H9 (cell line): Measurements from ENCODE around the gene PRRG3. TPM values are rescaled to one million over a fixed set of nuclear protein-coding genes. Genes with fewer than 3 reads are reported as not detected.

Experiments used
- DNase-seq: peaks from one replicate; pipeline ENCODE4 v3.0.0-alpha.2; 2017
- H2AFZ ChIP-seq: one replicate; pipeline ENCODE4 v1.6.1; 2013; ENCODE audit warnings: mild to moderate bottlenecking, low read length, control low read depth, moderate library complexity
- H2AK5ac ChIP-seq: 2 replicates; pipeline ENCODE4 v1.6.1; 2013; ENCODE audit warnings: low read length, control low read depth, mixed read lengths; ENCODE audit not compliant: insufficient read length
- H2BK120ac ChIP-seq: one replicate; pipeline ENCODE4 v1.6.1; 2013; ENCODE audit warnings: low read depth, mild to moderate bottlenecking, low read length, control low read depth, inconsistent platforms; ENCODE audit not compliant: poor library complexity, severe bottlenecking
- H2BK12ac ChIP-seq: 2 replicates; pipeline ENCODE4 v1.6.1; 2013; ENCODE audit warnings: low read length, control low read depth, mixed read lengths, low read depth; ENCODE audit not compliant: insufficient read length
- H2BK15ac ChIP-seq: 2 replicates; pipeline ENCODE4 v1.6.1; 2013; ENCODE audit warnings: low read depth, low read length, control low read depth
- H2BK20ac ChIP-seq: one replicate; pipeline ENCODE4 v1.6.1; 2013; ENCODE audit warnings: low read depth, mild to moderate bottlenecking, low read length, control low read depth, inconsistent platforms; ENCODE audit not compliant: poor library complexity, severe bottlenecking
- H2BK5ac ChIP-seq: 2 replicates; pipeline ENCODE4 v1.6.1; 2013; ENCODE audit warnings: low read length, control low read depth, mixed read lengths; ENCODE audit not compliant: insufficient read length
- H3K14ac ChIP-seq: 2 replicates; pipeline ENCODE4 v1.6.1; 2013; ENCODE audit warnings: low read length, control low read depth; ENCODE audit not compliant: insufficient read depth
- H3K18ac ChIP-seq: 2 replicates; pipeline ENCODE4 v1.6.1; 2013; ENCODE audit warnings: low read depth, mild to moderate bottlenecking, mixed read lengths, low read length, control low read depth; ENCODE audit not compliant: insufficient read length
- H3K23ac ChIP-seq: 2 replicates; pipeline ENCODE4 v1.6.1; 2013; ENCODE audit warnings: low read length, control low read depth, mixed read lengths, low read depth; ENCODE audit not compliant: insufficient read length
- H3K23me2 ChIP-seq: 2 replicates; pipeline ENCODE4 v1.6.1; 2013; ENCODE audit warnings: low read depth, mild to moderate bottlenecking, mixed read lengths, low read length, control low read depth; ENCODE audit not compliant: insufficient read length, poor library complexity, severe bottlenecking
- H3K27ac ChIP-seq: 2 replicates; pipeline ENCODE4 v1.5.1; 2013; ENCODE audit warnings: low read length, control low read depth, mixed read lengths, low read depth; ENCODE audit not compliant: insufficient read length
- H3K27me3 ChIP-seq: 2 replicates; pipeline ENCODE4 v1.6.1; 2013; ENCODE audit warnings: low read length, control low read depth, inconsistent platforms; ENCODE audit not compliant: insufficient read depth
- H3K4ac ChIP-seq: 2 replicates; pipeline ENCODE4 v1.6.1; 2013; ENCODE audit warnings: low read depth, mild to moderate bottlenecking, control low read depth, inconsistent platforms, low read length, moderate library complexity
- H3K4me1 ChIP-seq: 2 replicates; pipeline ENCODE4 v1.6.1; 2013; ENCODE audit warnings: low read length, control low read depth, inconsistent platforms; ENCODE audit not compliant: insufficient read depth
- H3K4me2 ChIP-seq: 2 replicates; pipeline ENCODE4 v1.6.1; 2013; ENCODE audit warnings: low read length, control low read depth, mixed read lengths; ENCODE audit not compliant: insufficient read length, insufficient read depth
- H3K56ac ChIP-seq: 2 replicates; pipeline ENCODE4 v1.6.1; 2013; ENCODE audit warnings: low read depth, mild to moderate bottlenecking, mixed read lengths, low read length, control low read depth; ENCODE audit not compliant: insufficient read length
- H3K79me1 ChIP-seq: 2 replicates; pipeline ENCODE4 v1.6.1; 2013; ENCODE audit warnings: low read depth, mild to moderate bottlenecking, moderate library complexity, low read length, control low read depth, inconsistent platforms; ENCODE audit not compliant: insufficient read depth, poor library complexity, severe bottlenecking
- H3K79me2 ChIP-seq: 2 replicates; pipeline ENCODE4 v1.6.1; 2013; ENCODE audit warnings: low read length, control low read depth, inconsistent platforms; ENCODE audit not compliant: insufficient read depth
- H3K9ac ChIP-seq: 2 replicates; pipeline ENCODE4 v1.6.1; 2013; ENCODE audit warnings: low read length, control low read depth, mixed read lengths; ENCODE audit not compliant: insufficient read length; ENCODE audit errors: extremely low read depth
- H3K9me3 ChIP-seq: one replicate; pipeline ENCODE4 v1.6.1; 2013; ENCODE audit warnings: low read depth, low read length, inconsistent platforms; ENCODE audit not compliant: control insufficient read depth
- H3T11ph ChIP-seq: one replicate; pipeline ENCODE4 v1.6.1; 2013; ENCODE audit warnings: mild to moderate bottlenecking, low read length, control low read depth, inconsistent platforms
- H4K20me1 ChIP-seq: one replicate; pipeline ENCODE4 v1.6.1; 2013; ENCODE audit not compliant: control insufficient read depth, insufficient read length, insufficient read depth
- H4K5ac ChIP-seq: 2 replicates; pipeline ENCODE4 v1.6.1; 2013; ENCODE audit warnings: low read depth, mild to moderate bottlenecking, mixed read lengths, low read length, control low read depth; ENCODE audit not compliant: insufficient read length
- H4K8ac ChIP-seq: replicated peaks from 2 replicates; pipeline ENCODE4 v1.6.1; 2013; ENCODE audit warnings: low read length, control low read depth, mixed read lengths, low read depth; ENCODE audit not compliant: insufficient read length
- H4K91ac ChIP-seq: 2 replicates; pipeline ENCODE4 v1.6.1; 2013; ENCODE audit warnings: low read depth, mild to moderate bottlenecking, moderate library complexity, mixed read lengths, low read length, control low read depth; ENCODE audit not compliant: insufficient read length
- H3K27ac Mint-ChIP-seq, 3 experiments: 2 replicates in 2 of 3; 3 replicates in 1 of 3; pipeline ENCODE4 v1.8.0; 2020 to 2021; ENCODE audit warnings: mixed read lengths in 3 of 3, mild to moderate bottlenecking in 1 of 3, moderate library complexity in 1 of 3
- H3K27me3 Mint-ChIP-seq: 2 replicates; pipeline ENCODE4 v1.8.0; 2021; ENCODE audit warnings: low read depth, mild to moderate bottlenecking, moderate library complexity, mixed read lengths
- H3K36me3 Mint-ChIP-seq, 3 experiments: 2 replicates in 2 of 3; 3 replicates in 1 of 3; pipeline ENCODE4 v1.8.0; 2020 to 2021; ENCODE audit warnings: low read depth in 3 of 3, mixed read lengths in 3 of 3; ENCODE audit not compliant: insufficient read depth in 1 of 3
- H3K4me1 Mint-ChIP-seq, 2 experiments: 2 replicates each; pipeline ENCODE4 v1.8.0; 2020; ENCODE audit warnings: mixed read lengths in 2 of 2
- H3K4me3 Mint-ChIP-seq, 2 experiments: 2 replicates in 1 of 2; 3 replicates in 1 of 2; pipeline ENCODE4 v1.8.0; 2020 to 2021; ENCODE audit warnings: mild to moderate bottlenecking in 2 of 2, mixed read lengths in 2 of 2, moderate library complexity in 1 of 2
- H3K9me3 Mint-ChIP-seq, 2 experiments: 2 replicates in 1 of 2; 3 replicates in 1 of 2; pipeline ENCODE4 v1.8.0; 2020; ENCODE audit warnings: mild to moderate bottlenecking in 2 of 2, mixed read lengths in 2 of 2, moderate library complexity in 1 of 2
- WGBS: extraction: QIAGEN DNeasy Blood & Tissue Kit; methylation state at CpG from one replicate; pipeline ENCODE4 v1.1.7; 2013; ENCODE audit warnings: missing lambda C conversion rate, low lambda C conversion rate, mixed read lengths; ENCODE audit not compliant: insufficient read length; ENCODE audit errors: extremely low coverage; 5-methylcytosine and 5-hydroxymethylcytosine counted together
- total RNA-seq: library from RNA; stranded (reverse); gene quantifications from 2 replicates; pipeline ENCODE4 v1.2.1, GENCODE V29; 2021
- TF ChIP-seq, protein P1 (sequence below): fragments of 200-600 bp; sonication (generic); conservative IDR thresholded peaks from 3 replicates; pipeline ENCODE4 v1.8.0; 2021; ENCODE audit warnings: antibody characterized with exemption, mild to moderate bottlenecking

PRRG3 gene
- total RNA-seq, 1 experiment from 2014 or later: 4.9 TPM

DNA sequence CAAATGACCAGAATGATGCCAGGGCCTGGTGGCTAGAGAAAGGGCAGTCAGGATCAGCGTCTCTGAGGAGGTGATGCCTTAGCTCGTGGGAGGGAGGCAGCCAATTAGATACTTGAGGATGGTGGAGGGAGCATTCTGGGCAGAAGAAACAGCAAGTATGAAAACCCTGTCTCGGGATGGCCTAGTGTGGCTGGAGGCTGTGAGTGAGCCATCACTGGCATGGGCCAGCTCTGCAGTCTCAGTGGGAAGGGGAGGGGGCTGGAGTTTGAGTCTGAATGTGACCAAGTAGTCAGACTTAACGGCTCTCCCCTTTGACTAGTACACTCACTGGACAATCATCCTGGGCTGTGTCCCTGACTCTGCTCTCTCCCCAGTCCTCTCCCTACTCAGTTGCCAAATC, 46.3 kb downstream of the PRRG3 start:
- Histone ChIP-seq H3K79me2 (no peaks in the 10 kb centered on the region), H2BK5ac (no peak overlapping the region), H3K23ac (no peak overlapping the region), H3K14ac (no peak overlapping the region), H3K4ac (no peak overlapping the region), H4K5ac (no peak overlapping the region), H3K27me3 (no peaks in the 10 kb centered on the region; the same call in 1 of the 2 replicates), H3K4me2 (no peak overlapping the region), H4K20me1 (no peaks in the 10 kb centered on the region), H3K9ac (no peak overlapping the region), H3K27ac (no peak overlapping the region), H3K4me1 (no peaks in the 10 kb centered on the region), H2BK20ac (no peak overlapping the region), H2BK12ac (no peak overlapping the region), H2BK120ac (no peak overlapping the region), H4K91ac (no peak overlapping the region), H3K23me2 (no peaks in the 10 kb centered on the region), H3K56ac (no peak overlapping the region), H3K9me3 (peaks cover 83% of the 10 kb centered on the region), H4K8ac (no peak overlapping the region), H2BK15ac (no peak overlapping the region), H3T11ph (no peak overlapping the region), H3K18ac (no peak overlapping the region), H2AFZ (no peak overlapping the region), H2AK5ac (no peak overlapping the region), H3K79me1 (no peaks in the 10 kb centered on the region)
- TF ChIP-seq, protein P1, sequence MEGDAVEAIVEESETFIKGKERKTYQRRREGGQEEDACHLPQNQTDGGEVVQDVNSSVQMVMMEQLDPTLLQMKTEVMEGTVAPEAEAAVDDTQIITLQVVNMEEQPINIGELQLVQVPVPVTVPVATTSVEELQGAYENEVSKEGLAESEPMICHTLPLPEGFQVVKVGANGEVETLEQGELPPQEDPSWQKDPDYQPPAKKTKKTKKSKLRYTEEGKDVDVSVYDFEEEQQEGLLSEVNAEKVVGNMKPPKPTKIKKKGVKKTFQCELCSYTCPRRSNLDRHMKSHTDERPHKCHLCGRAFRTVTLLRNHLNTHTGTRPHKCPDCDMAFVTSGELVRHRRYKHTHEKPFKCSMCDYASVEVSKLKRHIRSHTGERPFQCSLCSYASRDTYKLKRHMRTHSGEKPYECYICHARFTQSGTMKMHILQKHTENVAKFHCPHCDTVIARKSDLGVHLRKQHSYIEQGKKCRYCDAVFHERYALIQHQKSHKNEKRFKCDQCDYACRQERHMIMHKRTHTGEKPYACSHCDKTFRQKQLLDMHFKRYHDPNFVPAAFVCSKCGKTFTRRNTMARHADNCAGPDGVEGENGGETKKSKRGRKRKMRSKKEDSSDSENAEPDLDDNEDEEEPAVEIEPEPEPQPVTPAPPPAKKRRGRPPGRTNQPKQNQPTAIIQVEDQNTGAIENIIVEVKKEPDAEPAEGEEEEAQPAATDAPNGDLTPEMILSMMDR: no peak
- WGBS: no CpG with 5 or more reads among the region's 4 CpGs
- H3K4me3 Mint-ChIP-seq: no peak overlapping the region
- peaks cover 6 to 10% (median 9%) of the 10 kb centered on the region in 3 experiments; a peak in 5 of 7 replicates for H3K36me3 Mint-ChIP-seq
- DNase-seq: no peak
- no peaks in the 10 kb centered on the region for H3K4me1 Mint-ChIP-seq
- no peak overlapping the region for H3K27ac Mint-ChIP-seq
- peaks cover 80 to 81% of the 10 kb centered on the region in 2 experiments for H3K9me3 Mint-ChIP-seq
- peaks cover 5% of the 10 kb centered on the region for H3K27me3 Mint-ChIP-seq
